Medulla oblongata (tissue), 1 donor: ENCODE measurements around the gene GPR18.
A peak's percentile ranks its signal among the peaks of the same experiment; 100 is the strongest.

Experiments
- DNase-seq: peaks from one replicate; pipeline ENCODE4 v3.0.0-alpha.2; 2015; ENCODE audit errors: extremely low spot score

The GPR18 gene

GRCh38 chr13:99258210-99258860, at the start of gene GPR18:
GPR18 (minus strand) TSS chr13:99258379; CDS start chr13:99255872, 2,507 bp downstream.
- DNase-seq: peak; percentile 41

DNA sequence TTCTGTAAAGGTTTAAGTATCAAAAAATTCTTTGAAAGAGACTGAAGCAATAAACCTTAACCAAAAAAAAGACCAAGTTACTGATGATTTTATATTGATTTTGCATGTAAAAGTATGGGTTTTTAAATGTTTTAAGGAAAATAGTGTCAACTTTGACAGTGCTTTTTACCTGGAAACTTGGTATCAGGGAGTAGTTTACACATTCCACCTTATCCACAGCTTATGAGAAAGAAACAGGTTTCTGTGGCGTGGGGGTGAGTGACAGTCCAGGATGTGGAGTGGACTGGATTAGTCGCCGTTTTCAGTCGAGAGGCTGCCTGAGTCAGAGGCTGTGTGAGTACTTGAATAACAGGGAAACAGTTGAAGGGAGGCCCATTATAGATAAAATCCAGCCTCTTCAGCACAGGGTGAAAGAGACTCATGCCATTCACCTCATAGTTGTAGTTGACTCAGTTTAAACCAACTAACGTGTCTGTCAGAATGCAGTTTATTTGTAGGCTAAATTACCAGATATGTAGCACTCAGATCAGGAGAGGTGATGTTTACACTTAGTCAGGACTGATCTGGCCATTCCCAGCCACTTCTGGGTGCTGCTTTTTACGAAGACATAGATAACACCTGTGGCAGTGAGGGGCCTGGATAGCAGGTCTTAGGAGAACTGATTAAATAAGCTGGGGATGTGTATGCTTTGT, 49.6 kb upstream of the GPR18 start:
- DNase-seq: no peak

DNA sequence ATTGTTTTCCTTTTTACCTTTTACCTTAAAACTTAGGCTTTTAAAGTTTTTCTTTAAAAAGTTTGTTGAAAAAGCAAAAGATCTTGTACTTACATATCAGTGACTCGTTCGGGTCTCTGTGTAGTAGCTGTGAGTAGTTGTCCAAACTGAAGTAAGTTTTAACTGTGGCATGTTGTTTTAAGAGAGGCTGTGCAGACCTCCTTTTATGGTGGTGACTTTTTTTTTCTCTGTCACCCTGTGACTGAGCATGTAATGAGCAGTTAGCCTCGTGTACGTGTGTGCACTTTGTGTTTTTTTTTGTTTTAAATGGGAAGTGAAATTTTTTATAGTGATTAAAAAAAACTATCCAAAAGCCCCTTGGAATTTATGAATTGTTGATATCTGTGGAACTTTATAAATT, 49.1 kb upstream of the GPR18 start, which contains the start of gene GPR183:
Gene GPR183 (minus strand): TSS at position 153 of the 400 bp plus-strand sequence. CDS start 11,254 bp downstream, outside the sequence.
- DNase-seq: peak; percentile 74

GRCh38 chr13:99305566-99305965, 47.4 kb upstream of the GPR18 start:
- no peak for DNase-seq

DNA sequence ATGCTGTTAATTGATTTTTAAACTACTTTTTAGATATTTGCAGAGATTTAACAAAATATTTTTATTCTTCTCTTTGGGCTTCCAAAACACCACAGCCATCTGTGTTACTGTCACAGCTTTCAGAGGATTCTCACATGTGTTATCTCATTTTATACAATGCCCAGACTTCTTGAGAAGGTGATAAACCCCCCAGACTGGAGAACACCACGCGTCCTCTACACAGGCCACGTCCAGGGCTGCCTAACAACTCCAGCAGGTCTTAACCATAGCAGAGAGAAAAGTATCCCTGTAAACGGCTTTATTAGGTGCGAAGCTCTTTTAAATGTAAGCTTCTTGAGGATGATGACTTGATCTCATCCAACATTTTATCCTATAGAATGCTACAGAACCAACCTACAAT, 47.0 kb upstream of the GPR18 start:
- no peak for DNase-seq

- DNase-seq: no peak
These were observed 46.4 kb upstream of the GPR18 start for GRCh38 chr13:99304541-99304940.

GRCh38 chr13:99303863-99304521, 45.8 kb upstream of the GPR18 start:
- peak; percentile 57 for DNase-seq

DNA sequence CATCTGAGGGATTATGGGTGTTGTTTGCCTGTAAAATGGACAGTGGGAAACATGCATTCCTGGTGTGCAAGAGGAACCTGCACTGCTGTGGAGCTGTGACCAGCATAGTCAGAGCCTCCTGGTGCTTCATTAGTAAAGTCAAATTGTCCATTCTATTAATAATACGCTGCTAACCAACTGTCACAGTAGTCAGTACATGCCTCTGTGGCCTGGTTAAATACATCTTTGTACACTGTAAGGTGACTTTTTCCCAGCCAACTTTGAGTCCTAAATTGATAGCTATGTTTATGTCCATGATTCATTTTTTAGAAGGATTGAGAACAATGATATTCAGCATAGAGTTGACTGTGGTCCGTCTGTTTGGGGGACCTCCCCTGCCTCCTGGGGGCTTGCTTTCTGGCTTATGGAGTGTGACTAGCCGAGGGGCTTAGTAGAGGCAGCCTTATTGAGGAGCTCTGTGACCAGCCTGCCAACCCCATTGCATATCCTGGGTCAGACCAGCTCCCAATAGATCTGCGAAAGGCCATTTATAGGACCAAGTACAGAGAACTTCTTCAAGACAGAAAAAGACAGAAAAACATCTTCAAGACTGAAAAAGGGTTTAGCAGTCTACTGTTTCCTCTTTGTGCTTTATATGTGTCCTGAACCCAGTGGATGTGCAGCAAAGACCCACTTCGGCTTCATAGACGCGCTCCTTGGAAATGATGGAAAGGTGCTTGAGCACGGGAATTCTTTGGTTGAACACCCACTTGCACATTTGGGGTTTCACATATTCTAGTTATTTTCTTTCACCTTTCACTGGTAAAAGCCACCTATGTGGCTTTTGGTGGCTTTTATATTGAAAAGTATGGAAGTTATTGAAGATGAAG, 44.7 kb upstream of the GPR18 start:
- DNase-seq: no peak

DNA sequence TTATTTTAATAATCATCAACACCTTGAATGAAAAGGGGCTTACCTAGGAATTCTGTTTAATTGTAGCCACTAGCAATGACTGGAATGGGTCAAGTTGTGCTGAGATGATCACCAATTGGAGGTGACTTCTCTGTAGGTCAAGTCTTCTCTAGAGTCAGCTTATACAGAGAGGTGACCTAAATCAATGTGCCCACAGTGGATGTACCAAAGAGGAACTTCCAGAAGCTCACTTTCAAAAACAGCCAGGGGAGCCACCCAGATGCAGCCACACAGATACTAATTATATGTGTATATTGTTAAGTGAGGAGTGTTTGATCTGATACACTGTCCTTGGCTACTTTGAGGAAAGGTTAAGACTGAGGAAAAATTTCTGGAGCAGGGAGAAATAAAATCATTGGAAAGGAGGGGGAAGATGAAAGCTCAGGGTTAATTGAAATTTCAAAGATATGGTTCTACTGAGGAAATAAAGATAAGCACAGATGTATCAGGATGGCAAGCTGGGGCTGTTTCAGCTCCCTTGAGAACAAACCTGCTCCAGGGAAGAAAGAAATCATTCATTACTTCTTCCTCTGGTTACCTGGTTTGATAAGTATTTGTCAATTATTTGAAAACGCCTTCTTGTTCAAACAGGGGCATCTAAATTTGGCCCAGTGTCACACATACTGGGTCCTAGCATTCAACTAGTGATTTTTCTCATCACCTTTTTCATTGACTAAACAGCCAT, 43.9 kb upstream of the GPR18 start:
- DNase-seq: no peak

- DNase-seq: no peak
These were observed 43.1 kb upstream of the GPR18 start for GRCh38 chr13:99301056-99301838.

DNA sequence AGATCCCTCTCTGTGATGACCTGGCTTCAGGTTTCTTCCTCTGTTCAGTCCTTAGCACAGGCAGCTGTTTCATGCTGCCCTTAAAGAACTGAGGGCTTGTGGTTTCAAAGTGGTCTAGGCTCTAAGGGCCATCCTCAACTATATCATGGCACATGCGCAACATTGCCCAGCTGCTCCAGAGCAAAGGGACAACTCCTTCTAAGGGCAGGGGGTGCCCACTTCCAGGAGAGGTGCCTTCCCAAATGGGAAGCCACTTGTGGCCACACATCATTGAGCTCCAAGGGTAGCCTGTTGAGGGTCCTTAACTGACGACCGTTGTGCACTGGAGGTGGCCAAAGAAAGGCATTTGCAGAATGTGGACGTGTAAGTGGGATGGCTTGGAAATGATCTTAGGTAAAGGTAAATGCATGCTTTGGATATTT, 41.8 kb upstream of the GPR18 start:
- no peak for DNase-seq

- no peak for DNase-seq
These were observed 41.2 kb upstream of the GPR18 start for GRCh38 chr13:99299256-99299919.

- DNase-seq: no peak
These were observed 39.9 kb upstream of the GPR18 start for GRCh38 chr13:99298056-99298455.

DNA sequence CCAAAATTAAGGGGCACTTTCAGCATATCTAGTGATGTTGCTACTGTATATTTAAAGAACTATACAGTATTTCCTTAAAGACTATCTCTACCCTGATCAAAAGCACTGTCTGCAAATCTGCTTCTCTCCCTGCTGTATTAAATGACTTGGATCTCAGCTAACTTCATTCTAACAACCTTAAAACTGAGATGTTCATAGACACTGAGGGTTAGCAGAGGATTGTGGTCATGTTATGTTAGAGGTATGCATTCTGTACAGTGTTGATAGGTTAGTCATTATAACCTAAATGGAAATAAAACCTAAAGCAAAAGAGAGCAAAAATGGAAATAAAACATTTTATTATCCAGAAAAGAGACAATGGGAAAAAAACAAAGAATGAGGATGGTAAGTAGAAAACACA, 39.2 kb upstream of the GPR18 start:
- no peak for DNase-seq

GRCh38 chr13:99296398-99296797, 38.2 kb upstream of the GPR18 start:
- no peak for DNase-seq

DNA sequence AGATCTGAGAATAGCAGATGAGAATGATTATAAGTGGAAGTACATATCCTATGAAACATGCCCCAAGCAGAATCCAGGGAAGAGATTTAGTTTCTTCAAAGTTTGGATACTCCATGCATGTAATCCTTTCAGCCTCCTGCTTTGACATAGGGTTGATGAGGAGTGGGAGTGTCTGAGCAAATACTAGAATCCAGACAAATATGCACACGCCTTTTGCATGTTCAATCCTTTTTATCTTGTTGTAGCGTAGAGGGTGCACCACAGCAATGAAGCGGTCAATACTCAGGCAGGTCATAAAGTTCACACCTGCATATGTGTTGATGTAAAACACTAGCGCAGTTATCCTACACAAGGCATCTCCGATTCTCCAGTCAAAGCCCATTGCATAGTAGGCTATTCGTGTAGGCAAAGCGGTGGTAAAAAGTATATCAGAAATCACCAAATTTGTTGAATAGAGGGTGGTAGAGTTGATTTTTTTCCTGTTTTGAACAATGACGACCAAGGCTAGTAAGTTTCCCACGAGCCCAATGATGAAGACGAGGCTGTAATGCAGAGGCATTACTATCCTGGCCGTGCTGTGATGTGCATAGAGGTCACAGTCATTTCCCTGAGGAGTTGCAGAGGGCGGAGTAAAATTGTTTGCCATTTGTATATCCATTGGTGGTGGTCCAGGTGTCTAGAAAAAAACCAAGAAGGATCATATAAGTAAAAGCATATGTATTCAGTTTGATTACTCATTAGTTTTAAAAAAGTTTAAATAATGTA, 37.5 kb upstream of the GPR18 start:
- DNase-seq: no peak

- no peak for DNase-seq
These were observed 36.8 kb upstream of the GPR18 start for GRCh38 chr13:99294958-99295357.

DNA sequence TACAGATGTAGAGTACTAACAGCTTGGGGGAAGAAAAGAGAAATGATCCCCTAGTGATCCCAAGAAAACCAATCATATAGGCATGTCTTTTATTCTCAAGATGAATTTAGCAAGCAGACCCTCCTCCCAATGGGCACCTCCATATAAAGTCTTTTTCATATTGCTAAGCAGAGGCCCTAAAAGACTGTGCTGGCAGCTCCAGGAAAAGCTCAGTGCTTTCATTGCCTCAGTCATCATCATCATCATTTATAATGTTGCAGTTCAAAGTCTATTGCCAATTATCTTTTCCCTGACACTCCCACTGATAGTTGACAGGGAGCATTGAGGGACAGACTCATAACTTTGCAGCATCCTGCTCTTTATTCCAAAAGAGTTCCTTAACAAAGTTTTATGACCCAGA, 36.0 kb upstream of the GPR18 start:
- no peak for DNase-seq

DNA sequence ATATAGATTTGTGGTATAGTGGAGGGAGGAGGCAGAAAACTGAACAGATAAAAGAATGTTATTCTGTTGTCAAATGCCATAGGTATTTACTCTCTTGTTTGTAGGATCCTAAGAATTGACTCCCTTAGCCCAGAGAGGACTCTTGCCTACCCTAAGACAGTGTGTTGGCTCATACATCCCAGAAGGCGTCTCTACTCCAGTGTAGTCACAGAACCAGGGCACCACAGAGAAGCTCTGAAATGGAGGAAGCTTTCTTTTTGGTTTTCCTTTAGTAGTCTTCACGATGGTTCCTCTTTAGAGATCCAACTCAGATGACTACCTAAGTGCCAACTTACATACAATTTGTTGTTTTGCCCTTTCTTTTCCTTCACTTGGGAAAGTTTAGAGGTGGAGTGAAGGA, 35.0 kb upstream of the GPR18 start:
- DNase-seq: no peak
